Activated naive CD8-positive, alpha-beta T cell treated with anti-CD3 and anti-CD28 coated beads for 36 hours (primary cell): ENCODE results near the gene FAM204A. TPM values are rescaled to one million over a fixed set of nuclear protein-coding genes. Genes with fewer than 3 reads are reported as not detected.
A peak's percentile ranks its signal among the peaks of the same experiment; 100 is the strongest.

Experiments used
- DNase-seq: peaks from one replicate; pipeline ENCODE4 v3.0.0; 2021
- H3K27ac Mint-ChIP-seq: one replicate; pipeline ENCODE4 v1.8.0; 2022; ENCODE audit warnings: mild to moderate bottlenecking, moderate library complexity, mixed read lengths
- H3K27me3 Mint-ChIP-seq: one replicate; pipeline ENCODE4 v1.8.0; 2022; ENCODE audit warnings: mild to moderate bottlenecking, mixed read lengths
- H3K36me3 Mint-ChIP-seq: one replicate; pipeline ENCODE4 v1.8.0; 2021; ENCODE audit warnings: mild to moderate bottlenecking, mixed read lengths
- H3K4me1 Mint-ChIP-seq: one replicate; pipeline ENCODE4 v1.8.0; 2021; ENCODE audit warnings: mixed read lengths
- H3K4me3 Mint-ChIP-seq: one replicate; pipeline ENCODE4 v1.8.0; 2022; ENCODE audit warnings: mild to moderate bottlenecking, moderate library complexity, mixed read lengths
- H3K9me3 Mint-ChIP-seq: one replicate; pipeline ENCODE4 v1.8.0; 2022; ENCODE audit warnings: mixed read lengths
- total RNA-seq, 2 experiments: library from RNA; stranded (reverse); gene quantifications; one replicate each; pipeline ENCODE4 v1.2.3, GENCODE V29; 2021

The FAM204A gene
- total RNA-seq, 2 experiments from 2014 or later: 67.4 to 71.1 TPM

- H3K36me3 Mint-ChIP-seq: peaks cover 9% of the 10 kb centered on the region
- DNase-seq: no peak
- peaks cover 31% of the 10 kb centered on the region for H3K4me1 Mint-ChIP-seq
- no peaks in the 10 kb centered on the region for H3K9me3 Mint-ChIP-seq
- H3K27me3 Mint-ChIP-seq: no peaks in the 10 kb centered on the region
- no peak overlapping the region for H3K4me3 Mint-ChIP-seq
- H3K27ac Mint-ChIP-seq: no peak overlapping the region
These were observed 991 bp upstream of the FAM204A start for GRCh38 chr10:118343115-118343514.

GRCh38 chr10:118342638-118343020, 505 bp upstream of the FAM204A start:
- no peak for DNase-seq
- Mint-ChIP-seq H3K4me1 (peaks cover 36% of the 10 kb centered on the region), H3K9me3 (no peaks in the 10 kb centered on the region)

GRCh38 chr10:118340486-118340885, 1.6 kb downstream of the FAM204A start:
- Mint-ChIP-seq H3K4me3 (peak overlapping the region; percentile 92), H3K9me3 (no peaks in the 10 kb centered on the region), H3K27me3 (no peaks in the 10 kb centered on the region), H3K27ac (no peak overlapping the region), H3K36me3 (peaks cover 10% of the 10 kb centered on the region), H3K4me1 (peaks cover 38% of the 10 kb centered on the region)
- DNase-seq: no peak

More at GRCh38 chr10:118342638-118343020, 505 bp upstream of the FAM204A start:
- Mint-ChIP-seq H3K36me3 (peaks cover 9% of the 10 kb centered on the region), H3K27ac (peak overlapping the region; percentile 92), H3K4me3 (peak overlapping the region; percentile 92), H3K27me3 (no peaks in the 10 kb centered on the region)

DNA sequence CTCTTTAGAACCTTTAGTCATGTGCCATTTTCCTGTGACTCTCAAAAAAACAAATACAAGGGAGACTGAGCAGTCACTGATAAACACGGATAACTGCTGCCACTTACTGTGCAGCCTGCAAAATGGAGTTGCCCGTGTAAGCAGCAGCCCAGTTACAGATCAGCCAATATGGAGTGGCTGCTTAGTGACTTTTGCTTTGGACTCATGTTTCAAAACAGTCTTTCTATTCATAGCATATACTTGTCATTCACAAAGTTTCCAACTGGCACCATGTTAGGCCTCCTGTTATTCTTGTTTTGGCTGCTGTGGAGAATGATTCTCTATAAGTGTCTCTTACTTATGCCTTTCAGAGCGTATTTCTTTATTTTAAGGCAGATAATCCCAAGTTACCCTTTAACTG, 3.0 kb downstream of the FAM204A start:
- Mint-ChIP-seq H3K36me3 (peaks cover 16% of the 10 kb centered on the region), H3K27ac (no peak overlapping the region), H3K4me1 (peaks cover 40% of the 10 kb centered on the region), H3K27me3 (no peaks in the 10 kb centered on the region), H3K9me3 (no peaks in the 10 kb centered on the region), H3K4me3 (no peak overlapping the region)
- no peak for DNase-seq

- Mint-ChIP-seq H3K9me3 (no peaks in the 10 kb centered on the region), H3K36me3 (peaks cover 18% of the 10 kb centered on the region), H3K27me3 (no peaks in the 10 kb centered on the region), H3K4me3 (no peak overlapping the region), H3K4me1 (peaks cover 36% of the 10 kb centered on the region), H3K27ac (no peak overlapping the region)
- no peak for DNase-seq
These were observed 4.8 kb downstream of the FAM204A start for GRCh38 chr10:118337356-118337755.

DNA sequence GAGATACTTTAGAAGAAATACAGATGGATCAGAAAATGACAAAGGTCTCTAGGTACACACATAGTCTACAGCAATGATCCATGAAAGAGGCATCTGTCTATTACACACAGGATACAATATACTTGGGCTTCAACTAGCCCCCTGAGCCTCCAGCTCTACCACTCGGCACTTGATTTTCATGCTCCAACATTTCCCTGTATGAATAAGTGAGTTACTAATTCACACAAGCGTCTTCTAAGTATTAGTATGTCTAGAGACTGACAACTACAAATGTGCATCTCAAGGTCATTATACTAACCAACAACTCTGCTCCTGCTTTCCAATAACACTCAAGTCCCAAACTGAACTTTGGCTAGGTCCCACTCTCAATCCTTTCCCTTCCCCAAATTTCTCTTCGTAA, 8.3 kb downstream of the FAM204A start:
- Mint-ChIP-seq H3K4me3 (no peak overlapping the region), H3K27me3 (no peaks in the 10 kb centered on the region), H3K4me1 (peaks cover 26% of the 10 kb centered on the region), H3K27ac (no peak overlapping the region), H3K9me3 (no peaks in the 10 kb centered on the region), H3K36me3 (peaks cover 15% of the 10 kb centered on the region)
- no peak for DNase-seq

DNA sequence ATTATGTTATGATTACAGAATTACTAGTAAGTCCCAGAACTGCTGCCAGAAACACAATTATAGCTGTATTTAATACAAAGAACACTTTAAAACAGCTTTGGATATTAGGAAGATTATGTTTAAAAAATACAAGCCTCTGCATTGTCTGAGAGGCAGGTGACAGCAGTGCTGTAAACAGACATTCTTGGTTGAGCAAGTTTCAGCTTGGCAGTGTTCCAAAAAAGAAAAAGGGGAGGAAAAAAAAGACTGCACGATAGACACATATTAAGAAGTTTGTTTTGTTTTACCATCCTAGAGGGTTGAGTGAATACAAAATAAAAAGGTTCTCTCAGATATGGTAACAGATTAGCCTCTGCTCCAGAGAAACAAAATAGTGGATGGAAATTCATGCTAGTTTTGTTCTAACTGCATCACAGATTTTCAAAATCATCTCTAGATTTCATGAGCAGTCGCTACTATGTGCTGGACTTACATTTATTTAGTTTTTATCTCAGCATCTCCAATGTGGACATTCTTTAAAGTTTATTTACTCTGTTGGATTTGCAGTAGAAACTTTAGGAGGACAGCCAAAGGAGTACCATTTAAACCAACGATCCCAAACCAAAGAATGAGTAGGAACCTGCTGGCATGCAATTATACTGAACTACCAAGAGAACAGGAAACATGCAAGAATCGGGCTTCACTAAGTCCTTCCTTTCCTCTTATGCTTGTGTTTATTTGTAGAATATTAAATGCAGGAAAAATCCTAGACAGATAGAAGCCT, 9.0 kb downstream of the FAM204A start:
- no peak overlapping the region for H3K27ac Mint-ChIP-seq
- H3K4me3 Mint-ChIP-seq: no peak overlapping the region
- no peaks in the 10 kb centered on the region for H3K9me3 Mint-ChIP-seq
- peaks cover 20% of the 10 kb centered on the region for H3K4me1 Mint-ChIP-seq
- peaks cover 14% of the 10 kb centered on the region for H3K36me3 Mint-ChIP-seq
- DNase-seq: no peak
- H3K27me3 Mint-ChIP-seq: no peaks in the 10 kb centered on the region

DNA sequence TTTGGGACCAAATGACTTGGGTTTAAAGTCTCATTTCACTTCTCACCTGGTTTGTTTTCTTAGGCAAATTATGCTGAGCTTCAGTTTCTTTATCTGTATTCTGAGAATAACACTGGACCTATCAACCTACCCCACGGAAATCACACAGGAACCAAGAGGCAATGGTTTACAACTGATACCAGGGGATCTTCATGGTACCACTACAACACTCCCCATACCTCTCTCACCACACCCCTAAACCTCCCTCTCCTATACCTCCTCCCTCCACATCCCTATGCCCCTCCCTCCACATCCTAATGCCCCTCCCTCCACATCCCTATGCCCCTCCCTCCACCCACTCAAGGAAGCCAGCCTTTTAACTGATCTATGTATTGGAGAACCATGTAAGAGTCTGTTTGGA, 9.9 kb downstream of the FAM204A start:
- Mint-ChIP-seq H3K27me3 (no peaks in the 10 kb centered on the region), H3K4me1 (peaks cover 12% of the 10 kb centered on the region), H3K4me3 (no peak overlapping the region), H3K36me3 (peaks cover 18% of the 10 kb centered on the region), H3K27ac (no peak overlapping the region), H3K9me3 (no peaks in the 10 kb centered on the region)
- no peak for DNase-seq

GRCh38 chr10:118330295-118331076, 11.6 kb downstream of the FAM204A start:
- no peaks in the 10 kb centered on the region for H3K27me3 Mint-ChIP-seq
- no peak overlapping the region for H3K4me3 Mint-ChIP-seq
- no peak overlapping the region for H3K27ac Mint-ChIP-seq
- H3K4me1 Mint-ChIP-seq: peaks cover 12% of the 10 kb centered on the region
- H3K36me3 Mint-ChIP-seq: peaks cover 17% of the 10 kb centered on the region
- no peak for DNase-seq
- H3K9me3 Mint-ChIP-seq: no peaks in the 10 kb centered on the region

GRCh38 chr10:118324140-118324539, 18.0 kb downstream of the FAM204A start:
- no peak overlapping the region for H3K4me3 Mint-ChIP-seq

DNA sequence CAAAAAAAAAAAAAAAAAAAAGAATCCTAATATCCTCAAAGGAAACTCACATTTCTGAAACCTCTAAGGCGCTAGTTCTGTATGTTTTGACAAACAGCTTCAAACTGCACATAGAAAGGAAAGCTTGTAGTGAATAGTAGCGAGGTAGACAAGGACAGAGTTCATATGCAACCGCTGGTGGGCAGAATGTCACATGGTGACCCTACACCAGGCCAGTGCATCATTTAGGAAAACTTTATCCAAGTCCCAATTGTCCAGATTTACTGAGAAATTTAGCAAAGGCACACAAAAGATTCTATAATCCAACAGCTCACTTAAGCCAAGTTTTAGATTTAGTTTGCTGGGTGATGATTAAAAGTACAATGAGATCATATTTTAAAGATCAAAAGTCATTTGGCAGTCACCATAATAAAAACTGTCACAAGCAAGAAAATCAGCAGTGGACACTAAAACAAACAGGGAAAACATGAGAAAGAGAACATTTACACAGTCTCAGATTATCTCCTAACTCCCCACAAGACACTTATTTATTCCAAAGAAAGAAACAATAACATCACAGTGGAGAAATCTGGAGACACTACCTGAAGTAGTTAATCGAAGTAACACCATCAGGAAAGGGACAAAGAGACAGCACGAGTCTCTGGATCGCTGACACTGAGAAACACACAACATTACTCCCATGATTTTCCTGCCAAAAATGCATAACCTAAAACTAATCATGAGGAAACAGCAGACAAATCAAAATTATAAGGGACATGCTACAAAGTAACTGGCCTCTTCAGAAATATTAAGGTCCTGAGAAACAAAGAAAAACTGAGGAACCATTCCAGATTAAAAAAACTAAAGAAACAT, 20.2 kb downstream of the FAM204A start:
- Mint-ChIP-seq H3K4me3 (no peak overlapping the region), H3K27ac (peak overlapping the region; percentile 23), H3K4me1 (peaks cover 1% of the 10 kb centered on the region), H3K27me3 (no peaks in the 10 kb centered on the region), H3K36me3 (peaks cover 11% of the 10 kb centered on the region), H3K9me3 (no peaks in the 10 kb centered on the region)
- DNase-seq: no peak

More at GRCh38 chr10:118324140-118324539, 18.0 kb downstream of the FAM204A start:
- Mint-ChIP-seq H3K27ac (no peak overlapping the region), H3K4me1 (peaks cover 1% of the 10 kb centered on the region), H3K36me3 (peaks cover 17% of the 10 kb centered on the region), H3K9me3 (no peaks in the 10 kb centered on the region), H3K27me3 (no peaks in the 10 kb centered on the region)
- DNase-seq: no peak

- Mint-ChIP-seq H3K27ac (no peak overlapping the region), H3K36me3 (no peaks in the 10 kb centered on the region), H3K4me1 (no peaks in the 10 kb centered on the region), H3K27me3 (no peaks in the 10 kb centered on the region), H3K4me3 (no peak overlapping the region), H3K9me3 (no peaks in the 10 kb centered on the region)
- no peak for DNase-seq
These were observed 26.5 kb downstream of the FAM204A start for GRCh38 chr10:118315629-118316028.

DNA sequence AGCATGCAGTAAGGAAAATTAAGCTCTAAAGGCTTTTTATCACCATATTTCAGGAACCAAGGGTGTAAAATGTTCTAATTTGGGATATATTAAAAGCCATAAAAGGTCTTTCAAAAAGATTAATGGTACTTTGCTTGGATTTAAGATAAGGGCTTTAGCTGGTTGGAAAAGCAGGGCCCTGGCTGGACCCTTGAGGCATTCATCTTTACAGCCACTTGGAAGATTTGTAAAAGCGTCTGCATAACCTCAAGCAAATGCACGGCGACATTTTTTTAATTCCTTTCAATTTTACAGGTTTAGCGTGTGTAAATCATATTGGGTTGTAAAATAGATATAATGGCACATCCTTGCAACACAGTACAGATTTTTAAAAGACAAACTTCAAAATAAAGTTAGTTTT, 27.2 kb downstream of the FAM204A start:
- no peaks in the 10 kb centered on the region for H3K9me3 Mint-ChIP-seq
- DNase-seq: no peak
- no peak overlapping the region for H3K4me3 Mint-ChIP-seq
- H3K4me1 Mint-ChIP-seq: no peaks in the 10 kb centered on the region
- no peak overlapping the region for H3K27ac Mint-ChIP-seq
- no peaks in the 10 kb centered on the region for H3K36me3 Mint-ChIP-seq
- H3K27me3 Mint-ChIP-seq: no peaks in the 10 kb centered on the region

DNA sequence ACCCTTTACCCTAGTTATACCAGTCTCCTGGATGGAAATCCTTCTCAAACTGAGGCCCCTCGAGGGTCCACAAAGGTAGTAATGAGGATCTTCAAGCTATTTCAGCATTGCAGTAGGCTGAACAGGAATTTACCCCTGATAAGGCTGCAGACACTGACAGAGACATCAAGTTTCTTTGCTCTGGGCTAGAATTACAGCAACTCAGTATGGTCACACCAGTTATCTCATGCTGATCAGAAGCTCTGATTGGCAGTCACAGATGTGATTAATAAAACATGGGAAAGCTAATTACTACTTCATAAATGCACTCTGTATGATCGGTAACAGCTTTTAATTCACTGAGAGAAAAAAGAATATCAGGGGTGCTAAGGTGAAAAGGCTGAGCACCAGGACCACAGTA, 30.6 kb downstream of the FAM204A start:
- Mint-ChIP-seq H3K36me3 (peaks cover 2% of the 10 kb centered on the region), H3K27ac (no peak overlapping the region), H3K9me3 (no peaks in the 10 kb centered on the region), H3K4me1 (no peaks in the 10 kb centered on the region), H3K4me3 (no peak overlapping the region), H3K27me3 (no peaks in the 10 kb centered on the region)
- DNase-seq: no peak

GRCh38 chr10:118310822-118311221, 31.3 kb downstream of the FAM204A start:
- Mint-ChIP-seq H3K4me3 (no peak overlapping the region), H3K9me3 (no peaks in the 10 kb centered on the region), H3K27ac (no peak overlapping the region), H3K4me1 (no peaks in the 10 kb centered on the region), H3K27me3 (no peaks in the 10 kb centered on the region), H3K36me3 (peaks cover 4% of the 10 kb centered on the region)
- no peak for DNase-seq
